Stimulated activated naive CD8-positive, alpha-beta T cell treated with anti-CD3 and anti-CD28 coated beads, Interleukin-15, Interleukin-2, amounts not matched to agents 100 ng/mL and 50 ng/mL, for 24 hours (primary cell): ENCODE results near the gene CERT1.

ENCODE experiments used
- H3K27ac Mint-ChIP-seq: one replicate; pipeline ENCODE4 v1.8.0; 2021; ENCODE audit warnings: mild to moderate bottlenecking, mixed read lengths
- H3K27me3 Mint-ChIP-seq: one replicate; pipeline ENCODE4 v1.8.0; 2021; ENCODE audit warnings: mixed read lengths
- H3K36me3 Mint-ChIP-seq: one replicate; pipeline ENCODE4 v1.8.0; 2021; ENCODE audit warnings: low read depth, mixed read lengths
- H3K4me1 Mint-ChIP-seq: one replicate; pipeline ENCODE4 v1.8.0; 2021; ENCODE audit warnings: low read depth, mixed read lengths
- H3K4me3 Mint-ChIP-seq: one replicate; pipeline ENCODE4 v1.8.0; 2021; ENCODE audit warnings: mild to moderate bottlenecking, mixed read lengths
- H3K9me3 Mint-ChIP-seq: one replicate; pipeline ENCODE4 v1.8.0; 2021; ENCODE audit warnings: mixed read lengths

CERT1 gene

DNA sequence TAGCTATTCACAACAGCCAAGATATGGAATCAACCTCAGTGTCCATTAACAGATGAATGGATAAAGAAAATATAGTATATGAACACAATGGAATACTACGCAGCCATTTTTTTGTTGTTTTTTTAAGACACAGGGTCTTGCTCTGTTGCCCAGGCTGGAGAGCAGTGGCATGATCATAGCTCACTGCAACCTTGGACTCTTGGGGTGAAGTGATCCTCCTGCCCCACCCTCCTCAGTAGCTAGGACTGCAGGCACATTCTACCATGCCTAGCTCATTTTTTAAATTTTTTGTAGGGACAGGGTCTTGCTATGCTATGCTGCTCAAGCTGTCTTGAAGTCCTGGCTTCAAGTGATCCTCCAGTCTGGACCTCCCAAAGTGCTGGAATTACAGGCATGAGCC lies 38.5 kb downstream of the CERT1 start:
- peaks cover 24% of the 10 kb centered on the region for H3K9me3 Mint-ChIP-seq
- no peak overlapping the region for H3K4me3 Mint-ChIP-seq
- H3K27ac Mint-ChIP-seq = no peak overlapping the region
- peaks cover 12% of the 10 kb centered on the region for H3K4me1 Mint-ChIP-seq
- no peaks in the 10 kb centered on the region for H3K27me3 Mint-ChIP-seq
- peaks cover 59% of the 10 kb centered on the region for H3K36me3 Mint-ChIP-seq

GRCh38 chr5:75471193-75471592 lies 40.2 kb downstream of the CERT1 start:
- no peaks in the 10 kb centered on the region for H3K27me3 Mint-ChIP-seq
- H3K4me3 Mint-ChIP-seq = no peak overlapping the region
- peaks cover 17% of the 10 kb centered on the region for H3K4me1 Mint-ChIP-seq
- H3K27ac Mint-ChIP-seq = no peak overlapping the region
- peaks cover 24% of the 10 kb centered on the region for H3K9me3 Mint-ChIP-seq
- peaks cover 50% of the 10 kb centered on the region for H3K36me3 Mint-ChIP-seq

DNA sequence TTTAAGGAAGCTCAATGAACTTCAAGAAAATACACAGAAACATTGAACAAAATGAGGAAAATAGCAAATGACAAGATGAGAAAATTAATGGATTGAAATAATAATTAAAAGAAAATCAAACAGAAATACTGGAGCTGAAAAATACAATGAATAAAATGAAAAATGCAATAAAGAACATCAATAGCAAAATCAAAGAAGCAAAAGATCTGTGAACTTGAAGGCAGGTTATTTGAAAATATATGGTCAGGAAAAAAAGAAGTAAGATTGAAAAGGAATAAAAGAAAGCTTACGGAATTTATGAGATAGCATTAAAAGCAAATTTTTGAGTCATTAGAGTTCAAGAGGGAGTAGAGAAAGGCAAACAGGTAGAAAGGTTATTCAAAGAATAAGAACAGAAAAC lies 42.4 kb downstream of the CERT1 start:
- Mint-ChIP-seq H3K4me1 (peaks cover 29% of the 10 kb centered on the region), H3K9me3 (peaks cover 24% of the 10 kb centered on the region), H3K27me3 (no peaks in the 10 kb centered on the region), H3K36me3 (peaks cover 48% of the 10 kb centered on the region), H3K27ac (no peak overlapping the region), H3K4me3 (no peak overlapping the region)

DNA sequence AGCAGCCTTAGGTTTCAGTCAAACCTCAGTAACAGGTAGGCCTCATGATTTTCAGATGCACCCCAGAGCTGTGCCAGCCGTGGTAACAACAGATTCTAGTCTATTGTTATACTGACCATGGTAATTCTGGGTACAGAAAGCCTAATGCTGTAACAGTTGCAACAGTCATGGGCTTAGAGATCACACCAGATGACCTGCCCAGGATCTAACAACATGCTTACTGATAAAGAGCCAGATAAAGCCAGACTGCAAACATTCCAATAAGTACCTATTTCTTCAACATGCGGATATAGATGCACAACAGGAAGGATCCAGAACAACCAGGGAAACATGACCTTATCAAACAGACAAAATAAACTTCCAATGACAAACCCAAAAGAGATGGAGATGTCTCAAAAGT lies 42.8 kb downstream of the CERT1 start:
- Mint-ChIP-seq H3K4me3 (no peak overlapping the region), H3K27ac (no peak overlapping the region), H3K4me1 (peaks cover 33% of the 10 kb centered on the region), H3K27me3 (no peaks in the 10 kb centered on the region), H3K36me3 (peaks cover 47% of the 10 kb centered on the region), H3K9me3 (peaks cover 24% of the 10 kb centered on the region)

DNA sequence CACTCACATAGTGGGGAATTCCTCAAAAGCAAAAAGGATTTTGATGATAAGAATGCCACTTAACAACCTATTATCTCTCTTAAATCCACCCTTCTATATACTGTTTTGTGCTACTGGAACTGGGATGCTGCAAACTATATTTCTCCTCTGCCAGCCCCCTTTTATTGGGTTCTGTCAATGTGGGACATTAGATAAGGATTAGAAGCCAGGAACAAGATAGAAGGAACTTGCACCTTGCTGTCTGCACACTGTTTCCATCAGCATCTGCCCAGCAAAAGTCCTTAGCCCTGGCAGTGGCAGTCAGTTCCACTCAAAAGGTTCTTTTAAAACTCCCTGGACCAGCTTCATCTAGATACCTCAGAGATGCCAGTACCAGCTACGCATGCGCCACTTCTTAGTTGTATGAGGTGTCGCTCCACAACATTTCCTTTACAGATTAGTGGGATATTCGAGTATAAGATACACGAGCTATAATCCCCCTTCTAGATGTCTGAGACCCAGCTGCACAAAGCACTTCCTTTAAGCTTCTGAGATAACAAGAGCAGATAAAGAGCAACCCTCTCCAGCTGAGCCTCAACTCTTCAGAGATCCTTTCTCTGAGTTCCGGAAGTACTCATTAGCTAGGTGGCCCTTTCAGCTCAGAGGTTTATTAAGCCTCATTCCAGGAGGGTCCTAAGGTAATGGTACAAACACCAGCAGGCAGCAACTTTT lies 45.3 kb downstream of the CERT1 start:
- peaks cover 51% of the 10 kb centered on the region for H3K36me3 Mint-ChIP-seq
- H3K4me3 Mint-ChIP-seq = no peak overlapping the region
- peaks cover 24% of the 10 kb centered on the region for H3K9me3 Mint-ChIP-seq
- H3K27ac Mint-ChIP-seq = no peak overlapping the region
- H3K4me1 Mint-ChIP-seq = peaks cover 51% of the 10 kb centered on the region
- H3K27me3 Mint-ChIP-seq = no peaks in the 10 kb centered on the region

DNA sequence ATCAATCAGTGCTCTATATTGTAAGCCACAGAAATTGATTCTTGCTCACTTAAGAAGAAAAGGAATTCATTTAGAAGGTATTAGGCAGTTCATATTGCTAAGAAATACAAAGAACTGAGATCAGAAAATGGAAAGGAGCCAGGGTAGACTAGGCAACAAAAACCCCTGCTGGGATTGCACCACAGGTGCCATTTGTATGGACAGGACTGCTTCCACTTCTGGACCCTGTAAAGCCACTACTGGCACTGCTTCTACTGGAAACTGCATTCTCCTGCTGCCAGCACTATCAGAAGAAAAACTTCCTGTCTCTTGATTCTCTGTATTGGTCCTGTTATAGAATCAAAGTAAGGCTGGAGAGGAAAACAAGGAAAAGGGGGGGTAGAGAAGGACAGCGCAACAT lies 45.9 kb downstream of the CERT1 start:
- Mint-ChIP-seq H3K9me3 (peaks cover 18% of the 10 kb centered on the region), H3K27ac (no peak overlapping the region), H3K4me1 (peaks cover 56% of the 10 kb centered on the region), H3K4me3 (no peak overlapping the region), H3K36me3 (peaks cover 45% of the 10 kb centered on the region), H3K27me3 (no peaks in the 10 kb centered on the region)

DNA sequence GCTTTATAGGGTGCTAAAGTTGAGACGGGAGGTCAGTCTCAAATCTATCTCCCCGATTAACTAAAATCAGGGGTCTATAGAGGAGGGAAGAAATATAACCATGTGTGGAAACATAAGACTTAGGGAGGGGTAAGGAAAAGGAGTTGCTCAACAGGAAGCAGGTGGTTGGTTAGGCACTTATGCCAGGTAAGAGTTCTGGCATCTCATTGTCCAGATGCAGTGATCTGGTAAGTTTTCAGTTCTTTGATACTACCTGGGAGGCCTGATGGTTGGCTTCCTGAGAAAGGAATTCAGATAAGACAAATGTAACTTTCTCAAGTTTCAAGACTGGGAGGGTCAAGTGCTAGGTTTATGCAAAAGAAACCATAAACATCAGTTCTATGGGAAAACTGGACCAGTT lies 47.7 kb downstream of the CERT1 start:
- Mint-ChIP-seq H3K27ac (no peak overlapping the region), H3K9me3 (peaks cover 6% of the 10 kb centered on the region), H3K27me3 (no peaks in the 10 kb centered on the region), H3K4me1 (peaks cover 56% of the 10 kb centered on the region), H3K36me3 (peaks cover 36% of the 10 kb centered on the region), H3K4me3 (no peak overlapping the region)

DNA sequence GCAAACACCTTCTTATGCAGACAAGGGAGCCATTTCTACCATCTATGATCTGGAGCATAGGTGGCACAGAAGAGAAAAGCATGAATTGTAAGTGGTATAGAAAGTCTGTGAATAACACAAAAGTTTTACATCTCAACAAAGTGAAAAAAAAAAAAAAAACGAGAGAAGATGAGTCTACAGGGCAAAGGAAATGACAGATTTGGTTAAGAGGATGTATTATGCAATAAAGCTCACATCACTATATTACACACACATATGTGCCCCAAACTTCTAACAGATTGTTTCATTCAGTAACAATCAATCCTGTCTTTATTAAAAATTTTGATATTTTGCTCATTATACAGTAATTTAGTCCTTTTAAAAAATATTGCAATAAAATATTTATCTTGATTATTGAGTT lies 49.8 kb downstream of the CERT1 start:
- Mint-ChIP-seq H3K27ac (no peak overlapping the region), H3K27me3 (no peaks in the 10 kb centered on the region), H3K4me3 (no peak overlapping the region), H3K9me3 (peaks cover 3% of the 10 kb centered on the region), H3K36me3 (peaks cover 38% of the 10 kb centered on the region), H3K4me1 (peaks cover 49% of the 10 kb centered on the region)

DNA sequence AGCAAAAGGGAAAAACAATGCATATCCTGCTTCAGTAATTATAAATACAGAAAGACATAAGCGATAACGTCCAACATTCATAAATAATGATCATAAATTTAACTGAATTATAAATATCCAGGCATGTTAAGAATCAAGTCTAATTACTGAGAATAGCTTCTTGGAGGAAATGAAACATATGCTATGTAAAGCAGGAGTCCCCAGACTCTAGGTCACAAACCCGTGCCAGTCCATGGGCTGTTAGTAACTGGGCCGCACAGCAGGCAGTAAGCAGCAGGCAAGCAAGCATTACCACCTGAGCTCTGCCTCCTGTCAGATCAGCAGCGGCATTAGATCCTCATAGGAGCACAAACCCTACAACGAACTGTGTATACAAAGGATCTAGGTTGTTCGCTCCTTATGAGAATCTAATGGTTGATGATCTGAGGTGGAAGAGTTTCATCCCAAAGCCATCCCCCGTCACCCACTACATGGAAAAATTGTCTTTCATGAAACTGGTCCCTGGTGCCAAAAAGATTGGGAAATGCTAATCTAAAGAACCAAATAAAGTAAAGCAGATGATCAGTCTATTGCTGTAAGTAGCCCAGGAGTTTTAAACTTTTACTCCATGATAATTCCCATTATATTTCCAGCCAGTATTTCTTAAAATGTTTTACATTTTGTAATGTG lies 50.4 kb downstream of the CERT1 start:
- Mint-ChIP-seq H3K27ac (no peak overlapping the region), H3K9me3 (peaks cover 3% of the 10 kb centered on the region), H3K27me3 (no peaks in the 10 kb centered on the region), H3K4me1 (peaks cover 43% of the 10 kb centered on the region), H3K4me3 (no peak overlapping the region), H3K36me3 (peaks cover 39% of the 10 kb centered on the region)

- Mint-ChIP-seq H3K9me3 (peaks cover 3% of the 10 kb centered on the region), H3K27me3 (no peaks in the 10 kb centered on the region), H3K4me3 (no peak overlapping the region), H3K4me1 (peaks cover 37% of the 10 kb centered on the region), H3K27ac (no peak overlapping the region), H3K36me3 (peaks cover 44% of the 10 kb centered on the region)
These were observed 50.9 kb downstream of the CERT1 start for GRCh38 chr5:75460532-75460931.

- Mint-ChIP-seq H3K27me3 (no peaks in the 10 kb centered on the region), H3K9me3 (peaks cover 3% of the 10 kb centered on the region), H3K4me3 (no peak overlapping the region), H3K4me1 (peaks cover 22% of the 10 kb centered on the region), H3K36me3 (peaks cover 56% of the 10 kb centered on the region), H3K27ac (no peak overlapping the region)
These were observed 53.7 kb downstream of the CERT1 start for GRCh38 chr5:75457691-75458090.

DNA sequence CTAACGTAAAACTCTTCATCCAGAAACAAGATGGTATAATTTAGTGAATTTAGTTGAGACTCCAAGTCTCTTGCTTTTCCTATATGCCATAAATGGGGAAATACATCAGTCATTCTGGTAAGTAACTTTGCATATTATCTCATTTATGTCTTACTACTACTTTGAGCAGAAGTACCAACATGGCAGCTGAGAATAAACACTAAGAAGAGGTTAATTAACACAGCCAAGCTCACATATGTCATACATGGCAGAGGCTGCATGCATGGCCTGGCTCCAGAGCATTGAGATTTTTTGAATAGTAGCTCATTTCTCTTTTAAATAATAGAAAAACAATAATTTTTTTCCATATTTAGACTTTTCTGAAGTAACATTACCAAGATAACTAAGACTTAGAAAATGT lies 54.3 kb downstream of the CERT1 start:
- Mint-ChIP-seq H3K36me3 (peaks cover 52% of the 10 kb centered on the region), H3K27ac (no peak overlapping the region), H3K4me1 (peaks cover 19% of the 10 kb centered on the region), H3K9me3 (no peaks in the 10 kb centered on the region), H3K4me3 (no peak overlapping the region), H3K27me3 (no peaks in the 10 kb centered on the region)

DNA sequence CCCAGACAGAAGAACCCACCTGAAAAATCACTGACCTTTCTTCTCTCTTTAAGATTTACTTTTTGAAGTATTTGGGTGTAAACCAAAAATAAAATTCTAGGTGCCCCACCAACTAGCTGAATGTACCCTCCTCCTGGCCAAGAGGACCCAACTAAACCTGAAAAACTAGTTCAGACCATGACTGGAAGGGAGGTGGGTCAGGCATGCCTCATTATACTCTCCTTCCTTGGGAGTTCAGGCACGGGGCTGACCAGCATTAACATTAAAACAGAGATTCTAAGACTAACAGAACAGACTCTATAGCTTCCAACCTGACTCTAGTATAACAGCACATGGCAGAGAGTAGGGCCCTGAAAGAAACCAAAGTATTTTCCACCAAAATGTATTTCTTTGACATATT lies 61.4 kb downstream of the CERT1 start:
- Mint-ChIP-seq H3K36me3 (peaks cover 71% of the 10 kb centered on the region), H3K4me1 (no peaks in the 10 kb centered on the region), H3K27ac (no peak overlapping the region), H3K4me3 (no peak overlapping the region), H3K9me3 (peaks cover 6% of the 10 kb centered on the region), H3K27me3 (no peaks in the 10 kb centered on the region)

DNA sequence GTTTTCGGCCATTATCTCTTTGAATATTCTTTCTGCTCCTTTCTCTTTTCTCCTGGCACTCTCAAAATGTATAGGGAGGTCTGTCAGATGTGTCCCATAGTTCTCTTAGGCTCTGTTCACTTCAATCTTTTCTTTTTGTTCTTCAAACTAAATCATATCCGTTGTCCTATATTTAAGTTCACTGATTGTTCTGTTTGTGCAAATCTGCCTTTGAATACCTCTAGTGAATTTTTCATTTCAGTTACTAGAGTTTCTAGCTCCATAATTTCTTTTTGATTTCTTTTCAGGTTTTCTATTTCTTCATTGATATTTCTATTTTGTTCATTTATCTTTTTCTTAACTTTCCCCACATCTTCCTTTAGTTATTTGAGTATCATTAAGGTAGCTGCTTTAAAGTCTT lies 65.4 kb downstream of the CERT1 start:
- no peaks in the 10 kb centered on the region for H3K4me1 Mint-ChIP-seq
- H3K27me3 Mint-ChIP-seq = no peaks in the 10 kb centered on the region
- H3K4me3 Mint-ChIP-seq = no peak overlapping the region
- H3K27ac Mint-ChIP-seq = no peak overlapping the region
- peaks cover 67% of the 10 kb centered on the region for H3K36me3 Mint-ChIP-seq
- H3K9me3 Mint-ChIP-seq = peaks cover 21% of the 10 kb centered on the region

DNA sequence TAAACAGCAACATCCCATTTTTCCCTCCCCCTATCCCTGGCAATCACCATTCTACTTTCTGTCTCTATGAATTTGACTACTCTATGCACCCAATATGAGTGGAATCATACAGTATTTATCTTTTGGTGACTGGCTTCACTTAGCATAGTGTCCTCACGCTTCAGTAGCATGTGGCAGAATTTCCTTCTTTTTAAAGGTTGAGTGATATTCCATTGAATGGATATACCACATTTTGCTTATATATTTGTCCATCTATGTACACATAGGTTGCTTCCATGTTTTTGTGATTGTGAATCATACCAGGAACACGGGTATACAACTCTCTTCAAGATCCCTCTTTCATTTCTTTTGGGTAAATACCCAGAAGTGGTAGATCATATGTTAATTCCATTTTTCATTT lies 69.9 kb downstream of the CERT1 start:
- H3K27ac Mint-ChIP-seq = no peak overlapping the region
- H3K4me1 Mint-ChIP-seq = peaks cover 9% of the 10 kb centered on the region
- no peak overlapping the region for H3K4me3 Mint-ChIP-seq

DNA sequence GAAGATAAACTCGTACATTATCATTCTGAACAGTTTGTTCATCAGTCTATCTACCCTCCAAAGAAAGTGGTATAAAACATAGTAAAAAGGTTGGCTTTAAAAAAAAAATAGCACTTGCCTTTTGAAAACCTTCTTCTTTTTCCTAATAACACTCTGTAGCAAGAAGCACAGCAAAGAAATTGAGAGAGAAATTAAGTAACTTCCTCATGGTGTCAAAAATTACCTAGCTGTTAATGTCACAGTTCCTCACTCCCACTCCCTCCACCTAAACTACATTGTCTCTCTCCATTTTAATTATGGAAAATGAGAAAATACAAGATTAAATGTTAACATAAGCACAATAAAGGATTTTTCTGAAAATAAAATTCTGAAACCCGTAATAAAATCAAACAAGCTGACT lies 72.2 kb downstream of the CERT1 start:
- peaks cover 9% of the 10 kb centered on the region for H3K4me1 Mint-ChIP-seq
- H3K36me3 Mint-ChIP-seq = peaks cover 44% of the 10 kb centered on the region
- peaks cover 15% of the 10 kb centered on the region for H3K9me3 Mint-ChIP-seq
- H3K27me3 Mint-ChIP-seq = no peaks in the 10 kb centered on the region
- H3K4me3 Mint-ChIP-seq = no peak overlapping the region
- H3K27ac Mint-ChIP-seq = no peak overlapping the region

More for the DNA sequence above, 69.9 kb downstream of the CERT1 start:
- Mint-ChIP-seq H3K36me3 (peaks cover 39% of the 10 kb centered on the region), H3K9me3 (peaks cover 21% of the 10 kb centered on the region), H3K27me3 (no peaks in the 10 kb centered on the region)
